Stimulated activated CD4-positive, alpha-beta T cell treated with anti-CD3 and anti-CD28 coated beads, Interleukin-4, amount 100 ng/mL, for 48 hours (primary cell): ENCODE data around the gene CLSTN2.

Experiments used
- DNase-seq, 2 donors: peaks; one replicate each; pipeline ENCODE4 v3.0.0-alpha.2; 2020; ENCODE audit warnings: low read depth in 2 of 2

Gene CLSTN2

DNA sequence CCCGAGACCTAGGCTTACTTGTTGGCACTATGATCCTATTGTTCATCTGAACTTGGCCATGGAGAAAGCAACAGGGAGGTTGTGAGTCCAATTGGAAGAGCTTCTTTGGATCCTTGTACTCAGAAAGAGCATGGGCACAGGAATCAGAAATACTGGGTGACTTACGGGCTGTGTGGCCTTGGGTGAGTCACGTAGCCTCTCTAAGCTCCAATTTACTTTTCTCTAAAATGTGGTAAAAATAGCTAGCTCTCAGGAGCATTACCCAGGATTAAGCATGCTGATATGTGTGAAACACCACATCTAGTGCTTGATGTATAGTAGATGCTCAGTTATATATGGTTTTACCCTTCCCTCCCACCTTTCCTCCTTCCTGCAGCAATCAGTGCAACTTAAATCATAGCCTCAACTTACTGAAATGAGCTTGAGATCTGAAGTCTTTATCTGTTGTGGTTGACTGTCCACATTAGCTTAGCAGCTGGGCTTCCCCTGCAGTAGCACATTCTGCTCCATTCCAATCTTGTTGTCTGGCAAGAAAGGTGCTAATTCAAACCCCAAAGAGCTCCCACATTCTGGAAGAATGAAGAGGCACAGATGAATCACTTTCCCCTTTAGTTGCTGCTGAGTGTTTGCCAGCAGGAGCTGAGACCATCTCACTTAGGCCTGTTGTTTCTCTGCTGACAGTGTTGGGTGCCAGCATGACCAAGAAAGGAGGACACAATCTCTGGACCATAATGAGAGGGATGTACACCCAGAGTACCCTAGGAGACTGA lies 443.8 kb downstream of the CLSTN2 start:
- no peak for DNase-seq

GRCh38 chr3:140384028-140384771 lies 449.2 kb downstream of the CLSTN2 start:
- no peak for DNase-seq

DNA sequence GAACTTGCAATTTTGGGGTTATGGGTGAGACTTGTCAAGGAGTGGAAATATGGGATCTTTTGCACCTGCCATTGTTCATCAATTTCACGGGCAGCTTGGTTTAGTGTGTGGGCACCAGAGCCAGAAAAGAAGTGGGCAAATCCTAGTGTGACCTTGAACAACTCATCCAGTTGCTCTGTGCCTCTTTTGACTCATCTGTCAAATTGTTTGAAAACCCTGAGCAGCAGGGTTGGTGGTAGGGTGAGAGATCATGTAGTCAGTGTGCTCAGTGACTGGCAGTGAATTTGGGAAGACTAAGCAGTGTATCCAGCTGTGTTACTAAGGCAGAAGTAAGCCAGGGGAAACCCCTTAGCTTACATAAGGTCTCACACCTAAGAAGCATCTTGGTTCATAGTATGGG lies 449.9 kb downstream of the CLSTN2 start:
- DNase-seq: no peak

- DNase-seq: no peak
Measured at GRCh38 chr3:140386357-140387100, 451.5 kb downstream of the CLSTN2 start.

- no peak for DNase-seq
Measured at GRCh38 chr3:140387244-140387643, 452.3 kb downstream of the CLSTN2 start.

DNA sequence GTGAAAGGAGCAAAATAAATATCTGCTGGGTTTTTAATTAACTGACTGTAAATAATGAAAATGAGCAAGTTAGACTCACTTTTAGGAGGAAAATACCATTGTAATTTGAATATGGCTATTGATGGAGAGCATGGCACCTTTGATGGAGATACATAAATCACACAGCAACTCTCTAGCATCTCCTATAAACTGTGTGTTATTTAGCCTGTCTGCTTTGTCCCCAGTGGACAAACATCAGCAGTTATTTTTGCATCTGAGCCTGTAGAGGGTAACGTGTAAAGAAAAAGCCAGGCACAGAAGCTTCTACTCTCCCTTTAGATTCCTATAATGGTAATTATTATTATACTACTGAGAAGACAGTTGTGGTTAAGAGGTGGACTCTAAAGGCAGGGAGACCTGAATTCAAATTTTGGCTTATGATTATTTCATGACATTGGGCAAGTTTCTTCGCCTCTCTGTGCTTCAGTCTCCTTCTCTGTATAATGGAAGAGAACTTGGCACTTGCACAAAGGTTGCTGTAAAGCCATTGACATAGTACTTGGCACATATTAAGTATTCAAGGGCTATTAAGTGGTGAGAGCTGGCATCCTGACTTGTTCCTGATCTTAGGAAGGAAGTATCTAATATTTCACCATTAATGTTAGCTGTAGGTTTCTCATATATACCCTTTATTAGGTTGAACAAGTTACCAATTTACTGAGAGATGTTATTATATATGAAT lies 453.4 kb downstream of the CLSTN2 start:
- no peak for DNase-seq

- no peak for DNase-seq
Measured at GRCh38 chr3:140391061-140391460, 456.1 kb downstream of the CLSTN2 start.

- no peak for DNase-seq
Measured at GRCh38 chr3:140394488-140395133, 459.6 kb downstream of the CLSTN2 start.

DNA sequence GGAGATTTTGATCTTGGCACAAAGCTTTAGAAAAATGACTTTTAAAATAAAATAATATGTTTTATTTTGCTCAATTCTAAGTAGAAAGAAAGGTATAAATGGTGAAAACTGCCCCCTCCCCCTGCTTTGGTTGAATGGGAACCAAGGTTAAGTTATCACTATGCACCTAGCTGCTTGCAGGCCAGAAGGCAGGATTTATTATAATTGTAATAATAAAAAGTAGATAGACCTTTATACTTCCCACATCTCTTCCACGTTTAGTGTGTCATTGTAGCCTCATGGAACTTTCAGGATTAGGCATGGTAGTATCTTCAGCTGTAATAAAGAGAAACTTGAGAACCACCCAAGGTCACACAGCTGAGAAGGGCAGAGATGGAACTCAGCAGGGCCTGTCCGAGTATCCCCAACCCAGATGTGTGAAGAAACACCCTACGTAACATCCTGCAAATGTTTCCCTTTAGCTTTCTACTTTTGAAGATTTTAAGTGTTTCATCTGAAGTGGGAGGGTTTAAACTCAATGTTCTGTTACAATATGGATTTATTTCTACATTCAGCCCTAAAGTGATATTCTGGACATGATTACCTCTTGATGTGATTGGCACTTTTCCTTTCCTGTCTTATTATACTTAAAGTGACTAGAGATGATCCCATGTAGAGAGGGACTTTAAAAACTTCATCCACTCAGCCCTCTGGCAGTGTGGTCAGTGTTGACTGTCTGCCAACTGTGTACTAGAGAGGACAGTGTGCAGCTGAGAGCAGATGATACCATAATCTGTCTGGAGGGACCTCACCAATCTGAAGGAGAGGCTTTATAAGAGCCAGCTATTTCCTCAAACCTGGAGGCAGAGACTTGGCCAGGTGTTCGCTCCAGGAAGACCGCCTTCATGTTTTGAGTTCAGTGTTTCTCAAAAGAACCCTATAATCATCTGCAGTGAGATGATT lies 460.4 kb downstream of the CLSTN2 start:
- no peak for DNase-seq

DNA sequence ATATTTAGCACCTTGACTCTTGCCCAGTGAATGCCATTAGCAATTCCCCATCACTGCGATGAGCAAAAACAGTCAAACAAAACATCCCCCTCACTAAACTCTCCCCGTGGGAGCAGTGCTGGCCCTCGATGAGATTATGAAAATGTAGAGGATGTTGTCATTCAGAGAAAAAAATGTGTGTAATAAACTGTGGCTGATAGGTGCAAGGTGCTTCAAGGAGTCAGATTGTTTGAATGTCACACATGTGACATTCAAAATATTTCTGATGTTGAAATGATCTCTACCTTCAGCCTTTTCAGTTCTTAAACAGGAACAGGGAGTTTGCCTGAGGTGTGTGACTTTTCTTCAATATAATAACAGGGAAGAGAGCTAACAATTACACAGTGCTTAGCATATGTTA lies 461.1 kb downstream of the CLSTN2 start:
- no peak for DNase-seq

DNA sequence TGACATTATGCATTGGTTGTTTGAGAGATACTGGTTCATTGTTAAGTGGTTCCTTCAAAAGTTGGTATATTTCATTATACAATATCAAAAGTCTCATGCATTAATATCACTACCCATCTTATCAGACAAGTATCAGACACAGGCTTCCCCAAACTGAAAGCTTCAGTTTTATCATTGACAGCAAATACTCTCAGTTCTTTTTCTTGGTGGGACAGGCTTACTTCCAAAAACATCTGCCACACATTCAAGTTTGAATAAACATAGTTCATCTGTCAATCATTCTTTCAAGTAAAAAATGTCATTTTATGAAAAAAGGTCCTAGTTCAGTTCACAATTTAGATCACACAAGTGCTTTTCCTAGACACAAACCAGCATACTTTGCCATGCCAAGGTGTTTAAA lies 462.9 kb downstream of the CLSTN2 start:
- DNase-seq: no peak

DNA sequence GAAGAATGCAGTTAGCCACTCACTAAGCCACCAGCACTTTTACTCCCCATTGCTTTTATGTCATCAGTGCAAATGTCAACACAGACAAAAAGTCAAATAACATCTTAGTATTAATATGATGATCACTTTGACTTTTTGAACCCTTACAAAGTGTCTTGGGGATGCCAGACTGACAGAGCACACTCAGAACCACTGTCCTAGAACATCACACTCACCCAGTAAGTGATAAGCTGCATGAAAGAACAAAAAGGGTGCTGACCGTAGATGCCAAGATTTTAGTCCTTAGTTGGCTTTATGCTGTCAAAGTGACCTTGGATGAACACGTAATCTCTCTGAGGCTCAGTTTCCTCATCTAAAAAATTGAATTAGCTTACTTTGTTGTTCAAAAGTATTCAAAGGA lies 463.4 kb downstream of the CLSTN2 start:
- no peak for DNase-seq

DNA sequence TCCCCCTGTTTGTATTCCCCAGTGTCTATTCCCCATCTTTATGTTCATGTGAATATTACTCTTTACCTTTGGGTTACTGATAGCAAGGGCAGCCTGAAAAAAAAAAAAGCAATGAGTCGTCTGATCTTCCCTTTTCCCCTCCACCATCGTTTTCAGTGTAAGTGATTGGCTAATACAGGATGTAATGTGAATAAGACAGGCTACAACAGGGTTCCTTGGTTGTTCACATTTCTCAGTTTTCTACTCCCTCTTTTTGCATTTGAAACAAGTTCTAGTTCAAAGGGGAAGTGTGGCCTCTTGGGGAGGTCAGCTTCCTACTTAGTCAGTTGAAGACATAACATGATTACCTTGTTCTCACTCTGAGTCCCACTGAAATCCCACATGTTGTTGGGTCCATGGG lies 464.9 kb downstream of the CLSTN2 start:
- DNase-seq: no peak

DNA sequence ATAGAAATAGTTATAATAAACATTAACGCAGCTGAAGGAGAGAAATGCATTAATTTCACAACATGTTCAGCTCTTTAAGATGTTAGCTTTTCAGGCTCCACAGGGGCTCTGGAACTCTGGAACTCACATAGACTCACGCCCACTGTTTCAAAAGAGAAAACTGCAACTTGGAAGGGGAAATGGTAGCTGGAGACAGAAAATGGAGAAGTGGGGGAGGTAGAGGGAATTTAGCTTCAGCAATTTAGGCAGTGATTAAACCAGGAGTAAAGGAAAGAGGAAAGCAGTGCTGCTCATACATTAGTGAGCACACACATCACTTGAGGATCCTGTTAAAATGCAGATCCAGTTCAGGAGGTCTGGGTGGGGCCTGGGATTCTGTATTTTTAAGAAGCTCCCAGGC lies 468.1 kb downstream of the CLSTN2 start:
- no peak for DNase-seq

DNA sequence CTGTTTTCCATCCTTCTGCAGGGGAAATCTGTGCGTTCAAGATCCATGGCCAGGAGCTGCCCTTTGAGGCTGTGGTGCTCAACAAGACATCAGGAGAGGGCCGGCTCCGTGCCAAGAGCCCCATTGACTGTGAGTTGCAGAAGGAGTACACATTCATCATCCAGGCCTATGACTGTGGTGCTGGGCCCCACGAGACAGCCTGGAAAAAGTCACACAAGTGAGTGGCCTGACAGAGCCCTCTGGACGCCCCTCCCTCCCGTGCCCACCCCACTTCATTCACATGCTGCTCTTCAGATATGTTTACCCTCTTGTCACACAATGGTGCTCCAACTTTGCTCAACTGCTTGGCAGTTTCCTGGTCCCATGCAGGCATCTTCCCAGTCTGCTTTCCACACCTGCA lies 468.6 kb downstream of the CLSTN2 start:
- no peak for DNase-seq

DNA sequence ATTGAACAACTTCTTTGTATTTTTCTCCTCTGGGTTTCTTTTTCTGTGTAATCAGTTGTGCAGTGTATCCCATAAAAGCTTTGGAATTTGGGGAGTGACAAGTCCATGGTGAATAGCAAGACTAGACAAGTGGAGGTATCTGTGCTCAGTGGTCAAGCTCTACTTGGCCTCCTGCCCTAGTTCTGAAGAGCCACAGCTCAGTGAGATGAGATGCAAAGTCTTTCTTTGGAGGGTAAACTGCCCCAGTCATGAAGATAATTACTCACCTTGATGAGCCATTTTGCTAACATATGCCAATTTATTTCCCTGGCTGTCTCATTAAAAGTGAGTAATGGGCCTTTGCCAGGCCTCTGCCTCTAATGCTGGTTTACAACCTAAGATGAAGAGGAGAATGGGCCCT lies 471.7 kb downstream of the CLSTN2 start:
- no peak for DNase-seq

DNA sequence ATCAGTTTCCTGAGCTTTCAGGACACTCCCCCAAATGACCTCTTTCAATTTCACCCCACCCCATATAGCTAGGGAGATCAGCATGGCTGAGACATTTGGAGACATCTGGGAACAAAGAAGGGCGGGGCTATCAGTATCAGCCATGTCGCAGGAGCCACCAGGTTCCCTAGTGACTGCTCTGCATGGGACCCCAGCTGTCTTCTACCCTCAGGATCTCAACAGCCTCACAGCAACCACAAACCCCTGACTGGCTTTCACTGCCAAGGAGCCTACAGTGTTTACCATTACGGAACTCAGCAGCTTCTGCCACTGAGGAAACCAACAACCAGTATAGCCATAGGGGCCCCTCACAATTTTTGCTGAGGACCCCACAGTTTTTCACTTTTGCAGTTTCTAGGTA lies 473.3 kb downstream of the CLSTN2 start:
- DNase-seq: no peak

GRCh38 chr3:140416666-140417065 lies 481.7 kb downstream of the CLSTN2 start:
- no peak for DNase-seq

GRCh38 chr3:140420621-140421357 lies 485.8 kb downstream of the CLSTN2 start:
- DNase-seq: no peak

- no peak for DNase-seq
Measured at GRCh38 chr3:140421884-140422283, 486.9 kb downstream of the CLSTN2 start.
